Fibroblast of lung (primary cell): Measurements from ENCODE around the gene MAP4K4.

ENCODE experiments used
- CTCF ChIP-seq, 2 donors: IDR thresholded peaks in 1 of 2; conservative IDR thresholded peaks in 1 of 2; 1 replicate in 1 of 2; 2 replicates in 1 of 2; pipeline ENCODE4 v1.5.1; 2011 to 2012; ENCODE audit warnings: low read length in 2 of 2, control low read depth in 1 of 2, inconsistent platforms in 1 of 2, low read depth in 1 of 2, mild to moderate bottlenecking in 1 of 2
- EZH2 ChIP-seq: IDR thresholded peaks from 2 replicates; pipeline ENCODE4 v1.5.1; 2012; ENCODE audit warnings: low read length, control low read depth, mild to moderate bottlenecking; ENCODE audit errors: missing control alignments

GRCh38 chr2:101930847-101931246 is 233.3 kb downstream of the MAP4K4 start:
- TF ChIP-seq CTCF (conservative IDR thresholded peaks at IDR 0.05 in 1 of 2, IDR thresholded peaks at IDR 0.05 in 1 of 2; ENCODE audit: low read depth in 1 of 2, low read length in 2 of 2), result no peak
- no peak for TF ChIP-seq EZH2
